HL-60 (cell line): ENCODE measurements around the gene MKLN1.
"Not testable (repeated sequence)": the region's sequence is repeated elsewhere in the genome, so short reads cannot be mapped to it uniquely, and the experiment has no call there.

Experiments
- DNase-seq, 2 experiments: peaks; one replicate each; pipeline ENCODE4 v3.0.0-alpha.2; 2010 to 2020; ENCODE audit warnings: low read depth in 1 of 2, low spot score in 1 of 2
- H3K27ac ChIP-seq: fragments of 250-450 bp; sonication (Bioruptor Pico); replicated peaks from 2 replicates; pipeline ENCODE4 v1.5.1; 2020; ENCODE audit warnings: mild to moderate bottlenecking, moderate library complexity
- H3K27me3 ChIP-seq: fragments of 250-450 bp; sonication (Bioruptor Pico); 2 replicates; pipeline ENCODE4 v1.5.1; 2021; ENCODE audit warnings: mild to moderate bottlenecking, moderate library complexity; ENCODE audit not compliant: insufficient read depth, poor library complexity, severe bottlenecking
- H3K4me3 ChIP-seq: replicated peaks from 2 replicates; pipeline ENCODE4 v1.5.1; 2011; ENCODE audit warnings: mild to moderate bottlenecking, control low read depth, low read length; ENCODE audit not compliant: insufficient read depth
- GABPA ChIP-seq: IDR thresholded peaks from 2 replicates; pipeline ENCODE4 v1.6.1; 2012; ENCODE audit warnings: low read depth
- POLR2AphosphoS5 ChIP-seq: IDR thresholded peaks from 2 replicates; pipeline ENCODE4 v1.6.1; 2012; ENCODE audit warnings: low read depth
- SPI1 ChIP-seq: IDR thresholded peaks from 2 replicates; pipeline ENCODE4 v1.6.1; 2012; ENCODE audit warnings: low read depth, mild to moderate bottlenecking, borderline replicate concordance
- TF ChIP-seq, protein P1 (sequence below): IDR thresholded peaks from 2 replicates; pipeline ENCODE4 v1.6.1; 2012; ENCODE audit warnings: low read depth; ENCODE audit not compliant: insufficient replicate concordance
- TF ChIP-seq, protein P2 (sequence below): IDR thresholded peaks from one replicate; pipeline ENCODE4 v1.5.1; 2011; ENCODE audit warnings: low read length, control low read depth, inconsistent platforms; ENCODE audit not compliant: insufficient read depth

Gene MKLN1

DNA sequence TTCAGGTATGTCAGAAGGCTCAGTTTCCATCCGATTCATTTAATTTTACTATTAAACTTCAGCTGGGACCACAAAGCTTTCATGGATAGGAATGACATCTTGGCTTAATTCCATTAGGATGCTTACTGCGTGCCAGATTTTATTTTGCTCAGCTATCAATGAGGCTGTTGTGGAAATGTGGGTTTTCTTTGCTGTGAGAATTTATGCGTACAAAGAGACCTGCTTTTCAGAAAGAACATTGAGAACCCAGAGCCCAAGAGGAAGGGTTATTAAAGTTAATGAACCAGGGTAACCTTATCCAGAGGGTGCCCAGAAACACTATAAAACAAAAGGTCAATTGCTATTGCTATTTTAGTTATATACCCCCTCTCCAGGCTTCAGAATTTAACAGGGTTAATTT, 98.3 kb downstream of the MKLN1 start:
- Histone ChIP-seq H3K27ac (no peak overlapping the region), H3K4me3 (no peak overlapping the region), H3K27me3 (no peaks in the 10 kb centered on the region)
- no peak for DNase-seq
- TF ChIP-seq SPI1 (no peak), POLR2AphosphoS5 (no peak), GABPA (no peak)
- TF ChIP-seq, protein P1, sequence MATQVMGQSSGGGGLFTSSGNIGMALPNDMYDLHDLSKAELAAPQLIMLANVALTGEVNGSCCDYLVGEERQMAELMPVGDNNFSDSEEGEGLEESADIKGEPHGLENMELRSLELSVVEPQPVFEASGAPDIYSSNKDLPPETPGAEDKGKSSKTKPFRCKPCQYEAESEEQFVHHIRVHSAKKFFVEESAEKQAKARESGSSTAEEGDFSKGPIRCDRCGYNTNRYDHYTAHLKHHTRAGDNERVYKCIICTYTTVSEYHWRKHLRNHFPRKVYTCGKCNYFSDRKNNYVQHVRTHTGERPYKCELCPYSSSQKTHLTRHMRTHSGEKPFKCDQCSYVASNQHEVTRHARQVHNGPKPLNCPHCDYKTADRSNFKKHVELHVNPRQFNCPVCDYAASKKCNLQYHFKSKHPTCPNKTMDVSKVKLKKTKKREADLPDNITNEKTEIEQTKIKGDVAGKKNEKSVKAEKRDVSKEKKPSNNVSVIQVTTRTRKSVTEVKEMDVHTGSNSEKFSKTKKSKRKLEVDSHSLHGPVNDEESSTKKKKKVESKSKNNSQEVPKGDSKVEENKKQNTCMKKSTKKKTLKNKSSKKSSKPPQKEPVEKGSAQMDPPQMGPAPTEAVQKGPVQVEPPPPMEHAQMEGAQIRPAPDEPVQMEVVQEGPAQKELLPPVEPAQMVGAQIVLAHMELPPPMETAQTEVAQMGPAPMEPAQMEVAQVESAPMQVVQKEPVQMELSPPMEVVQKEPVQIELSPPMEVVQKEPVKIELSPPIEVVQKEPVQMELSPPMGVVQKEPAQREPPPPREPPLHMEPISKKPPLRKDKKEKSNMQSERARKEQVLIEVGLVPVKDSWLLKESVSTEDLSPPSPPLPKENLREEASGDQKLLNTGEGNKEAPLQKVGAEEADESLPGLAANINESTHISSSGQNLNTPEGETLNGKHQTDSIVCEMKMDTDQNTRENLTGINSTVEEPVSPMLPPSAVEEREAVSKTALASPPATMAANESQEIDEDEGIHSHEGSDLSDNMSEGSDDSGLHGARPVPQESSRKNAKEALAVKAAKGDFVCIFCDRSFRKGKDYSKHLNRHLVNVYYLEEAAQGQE = no peak
- TF ChIP-seq, protein P2, sequence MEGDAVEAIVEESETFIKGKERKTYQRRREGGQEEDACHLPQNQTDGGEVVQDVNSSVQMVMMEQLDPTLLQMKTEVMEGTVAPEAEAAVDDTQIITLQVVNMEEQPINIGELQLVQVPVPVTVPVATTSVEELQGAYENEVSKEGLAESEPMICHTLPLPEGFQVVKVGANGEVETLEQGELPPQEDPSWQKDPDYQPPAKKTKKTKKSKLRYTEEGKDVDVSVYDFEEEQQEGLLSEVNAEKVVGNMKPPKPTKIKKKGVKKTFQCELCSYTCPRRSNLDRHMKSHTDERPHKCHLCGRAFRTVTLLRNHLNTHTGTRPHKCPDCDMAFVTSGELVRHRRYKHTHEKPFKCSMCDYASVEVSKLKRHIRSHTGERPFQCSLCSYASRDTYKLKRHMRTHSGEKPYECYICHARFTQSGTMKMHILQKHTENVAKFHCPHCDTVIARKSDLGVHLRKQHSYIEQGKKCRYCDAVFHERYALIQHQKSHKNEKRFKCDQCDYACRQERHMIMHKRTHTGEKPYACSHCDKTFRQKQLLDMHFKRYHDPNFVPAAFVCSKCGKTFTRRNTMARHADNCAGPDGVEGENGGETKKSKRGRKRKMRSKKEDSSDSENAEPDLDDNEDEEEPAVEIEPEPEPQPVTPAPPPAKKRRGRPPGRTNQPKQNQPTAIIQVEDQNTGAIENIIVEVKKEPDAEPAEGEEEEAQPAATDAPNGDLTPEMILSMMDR = no peak

DNA sequence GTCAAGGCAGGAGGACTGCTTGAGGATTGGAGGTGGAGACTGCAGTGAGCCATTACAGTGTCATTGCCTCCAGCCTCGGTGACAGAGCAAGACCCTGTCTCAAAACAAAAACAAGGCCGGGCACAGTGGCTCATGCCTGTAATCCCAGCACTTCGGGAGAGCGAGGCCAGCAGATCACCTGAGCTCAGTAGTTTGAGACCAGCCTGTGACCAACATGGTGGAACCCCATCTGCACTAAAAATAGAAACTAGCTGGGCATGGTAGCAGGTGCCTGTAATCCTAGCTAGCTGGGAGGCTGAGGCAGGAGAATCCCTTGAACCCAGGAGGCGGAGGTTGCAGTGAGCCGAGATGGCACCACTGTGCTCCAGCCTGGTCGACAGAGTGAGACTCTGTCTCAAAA, 103.2 kb downstream of the MKLN1 start:
- DNase-seq, H3K4me3 ChIP-seq, H3K27ac ChIP-seq, H3K27me3 ChIP-seq: not testable (repeated sequence)

DNA sequence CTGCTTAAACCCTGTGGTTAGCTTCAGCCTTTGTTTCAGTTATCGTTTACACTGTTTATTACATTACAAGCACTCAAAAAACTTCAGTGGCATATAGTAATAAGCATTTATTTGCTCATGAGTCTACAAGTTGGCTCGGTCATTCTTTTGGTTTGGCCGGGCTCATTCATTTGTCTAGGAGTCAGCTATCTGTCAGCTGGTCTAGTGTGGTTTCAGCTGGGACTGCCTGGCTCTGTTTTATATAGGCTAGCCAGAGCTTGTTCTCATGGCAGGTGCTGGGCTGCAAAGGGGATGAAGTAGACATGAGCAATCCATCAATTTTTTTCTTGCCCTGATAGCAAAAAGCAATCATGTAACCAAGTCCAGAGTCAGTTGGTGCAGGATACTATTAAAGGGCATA, 103.6 kb downstream of the MKLN1 start:
- Histone ChIP-seq H3K27ac (no peak overlapping the region), H3K4me3 (no peak overlapping the region), H3K27me3 (no peaks in the 10 kb centered on the region)
- DNase-seq = no peak
- TF ChIP-seq, protein P2 = no peak
- TF ChIP-seq GABPA (no peak), POLR2AphosphoS5 (no peak)
- TF ChIP-seq, protein P1 = no peak

DNA sequence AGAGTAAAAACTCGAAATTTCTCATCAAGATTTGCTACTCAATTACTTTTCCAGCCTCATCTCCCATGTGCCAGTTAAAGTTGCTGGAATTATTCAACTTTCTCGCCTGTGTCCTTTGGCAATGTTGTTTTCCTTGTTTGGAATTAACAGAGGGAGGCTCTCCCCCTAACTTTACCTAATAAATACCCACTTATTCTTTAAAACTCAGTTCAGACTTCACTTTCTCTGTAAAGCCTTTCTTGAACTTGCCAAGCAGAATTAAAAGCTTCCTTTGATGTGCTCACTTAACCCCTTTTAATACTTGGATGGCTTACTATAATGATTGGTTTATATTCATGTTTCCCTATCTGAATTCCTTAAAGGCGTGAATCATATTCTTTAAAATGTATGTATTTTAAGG, 104.1 kb downstream of the MKLN1 start:
- DNase-seq = no peak
- TF ChIP-seq POLR2AphosphoS5 = no peak
- TF ChIP-seq, protein P1 = no peak
- no peak for TF ChIP-seq GABPA
- TF ChIP-seq, protein P2 = no peak
- no peak for TF ChIP-seq SPI1

More for the DNA sequence above, 104.1 kb downstream of the MKLN1 start:
- no peaks in the 10 kb centered on the region for H3K27me3 ChIP-seq
- H3K27ac ChIP-seq = no peak overlapping the region
- H3K4me3 ChIP-seq = no peak overlapping the region
